Cardiac muscle cell (in vitro differentiated cells and primary cell): ENCODE results near the gene GAST. TPM values are rescaled to one million over a fixed set of nuclear protein-coding genes. Genes with fewer than 3 reads are reported as not detected.

Source experiments
- DNase-seq, 2 donors: peaks; one replicate each; pipeline versions ENCODE4 v3.0.0 to v3.0.0-alpha.2; 2010 to 2017; ENCODE audit warnings: low read depth in 1 of 2, low spot score in 1 of 2
- H3K27ac ChIP-seq: fragments of 200-600 bp; sonication (generic); 2 replicates; pipeline ENCODE4 v1.5.1; 2016
- H3K27me3 ChIP-seq: fragments of 200-600 bp; sonication (generic); 2 replicates; pipeline ENCODE4 v1.6.0; 2016; ENCODE audit warnings: control low read depth
- H3K36me3 ChIP-seq: fragments of 200-600 bp; sonication (generic); 2 replicates; pipeline ENCODE4 v1.5.1; 2016; ENCODE audit warnings: control low read depth
- H3K4me1 ChIP-seq: fragments of 200-600 bp; sonication (generic); 2 replicates; pipeline ENCODE4 v1.8.1; 2017; ENCODE audit warnings: low read depth, mild to moderate bottlenecking, mixed run types
- H3K4me3 ChIP-seq: fragments of 200-600 bp; sonication (generic); 2 replicates; pipeline ENCODE4 v1.5.1; 2016; ENCODE audit warnings: mild to moderate bottlenecking
- H3K9me3 ChIP-seq: fragments of 200-600 bp; sonication (generic); 2 replicates; pipeline ENCODE4 v1.5.1; 2017; ENCODE audit warnings: low read depth, mild to moderate bottlenecking, control low read depth
- CTCF ChIP-seq: IDR thresholded peaks from 2 replicates; pipeline ENCODE4 v1.5.1; 2012; ENCODE audit warnings: low read depth, mild to moderate bottlenecking, low read length
- polyA plus RNA-seq: library from polyadenylated mRNA; unstranded; fragments of >200 nt; fragmentation: Nextera tagmentation; extraction: Ambion mirVana; gene quantifications from 2 replicates; pipeline ENCODE4 v1.2.1, GENCODE V29; 2016
- total RNA-seq: library from RNA; depleted of rRNA; stranded (reverse); fragments of >200 nt; gene quantifications from 2 replicates; pipeline ENCODE4 v1.2.3, GENCODE V29; 2016

Gene GAST
- total and polyA plus RNA-seq, 2 experiments from 2014 or later, result not detected

DNA sequence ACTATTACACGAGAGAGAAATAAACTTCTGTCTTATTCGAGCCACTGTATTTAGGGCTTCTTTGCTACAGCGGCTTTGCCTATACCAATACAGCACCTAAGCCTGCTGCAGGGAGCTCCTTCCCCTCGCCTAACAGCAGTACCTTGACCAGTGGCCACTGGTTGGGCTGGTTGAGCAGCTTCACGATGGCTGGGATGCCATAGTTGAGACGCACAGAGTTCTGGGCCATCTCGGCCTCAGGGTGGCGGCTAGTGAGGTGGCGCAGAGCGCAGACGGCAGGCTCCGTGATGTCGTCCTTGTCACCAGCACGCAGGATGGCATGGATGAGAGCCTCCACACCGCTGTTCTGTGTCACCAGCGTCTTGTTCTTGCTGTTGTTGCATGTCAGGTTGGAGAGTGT is 50.7 kb downstream of the GAST start:
- DNase-seq, result no peak
- no peak overlapping the region for H3K27ac ChIP-seq
- H3K4me1 ChIP-seq, result no peaks in the 10 kb centered on the region
- no peaks in the 10 kb centered on the region for H3K27me3 ChIP-seq
- peaks cover 77% of the 10 kb centered on the region for H3K36me3 ChIP-seq
- no peak overlapping the region for H3K4me3 ChIP-seq
- no peaks in the 10 kb centered on the region for H3K9me3 ChIP-seq
- TF ChIP-seq CTCF, result no peak

DNA sequence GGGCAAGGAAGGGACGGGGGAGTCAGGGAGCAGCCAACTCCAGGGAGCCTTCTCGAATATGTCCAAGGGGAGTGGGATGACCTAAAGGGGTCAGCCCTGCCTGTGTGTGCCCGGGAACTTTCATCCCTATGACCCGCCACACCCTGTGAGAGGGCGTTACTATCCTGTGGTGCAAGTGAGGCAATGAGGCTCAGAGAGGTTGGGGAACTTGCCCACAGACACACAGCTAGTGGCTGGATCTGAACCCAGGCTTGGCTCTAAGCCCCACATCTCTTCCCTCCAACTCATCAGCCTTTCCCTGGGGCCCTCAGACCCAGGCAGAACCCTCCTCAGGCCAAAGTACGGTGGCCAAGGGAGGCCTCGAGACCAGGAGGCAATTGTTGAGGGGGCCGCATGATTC is 51.2 kb downstream of the GAST start:
- H3K4me3 ChIP-seq, result no peak overlapping the region
- H3K27me3 ChIP-seq, result no peaks in the 10 kb centered on the region
- H3K36me3 ChIP-seq, result peaks cover 76% of the 10 kb centered on the region
- no peaks in the 10 kb centered on the region for H3K9me3 ChIP-seq
- no peak overlapping the region for H3K27ac ChIP-seq
- no peak for TF ChIP-seq CTCF
- no peak for DNase-seq
- H3K4me1 ChIP-seq, result no peaks in the 10 kb centered on the region

Other genes starting within 250 kb of the GAST start
- gene KRT32, start 244.9 kb upstream of the GAST start, total RNA-seq, result not detected in 2 replicates
- gene KRT32, start 244.9 kb upstream of the GAST start, polyA plus RNA-seq, result not detected in 2 replicates
- not detected in 2 replicates for gene KRT35, start 231.2 kb upstream of the GAST start, total RNA-seq
- gene KRT35, start 231.2 kb upstream of the GAST start, polyA plus RNA-seq, result not detected in 2 replicates
- gene KRT36, start 222.4 kb upstream of the GAST start, total RNA-seq, result not detected in 2 replicates
- not detected in 2 replicates for gene KRT36, start 222.4 kb upstream of the GAST start, polyA plus RNA-seq
- not detected in 2 replicates for gene KRT13, start 206.7 kb upstream of the GAST start, total RNA-seq
- gene KRT13, start 206.7 kb upstream of the GAST start, polyA plus RNA-seq, result not detected in 2 replicates
- gene KRT15, start 193.4 kb upstream of the GAST start, total RNA-seq, result 0.09 and 0.28 TPM in 2 replicates
- gene KRT15, start 193.4 kb upstream of the GAST start, polyA plus RNA-seq, result 0.15 TPM in 1 of 2 replicates, not detected in the other
- 303 and 522 TPM in 2 replicates for gene KRT19, start 184.0 kb upstream of the GAST start, total RNA-seq
- 270 and 501 TPM in 2 replicates for gene KRT19, start 184.0 kb upstream of the GAST start, polyA plus RNA-seq
- not detected in 2 replicates for gene KRT9, start 140.3 kb upstream of the GAST start, total RNA-seq
- gene KRT9, start 140.3 kb upstream of the GAST start, polyA plus RNA-seq, result not detected in 2 replicates
- not detected in 2 replicates for gene KRT14, start 125.4 kb upstream of the GAST start, total RNA-seq
- 0.20 TPM in 1 of 2 replicates, not detected in the other for gene KRT14, start 125.4 kb upstream of the GAST start, polyA plus RNA-seq
- gene KRT16, start 99.6 kb upstream of the GAST start, total RNA-seq, result not detected in 2 replicates
- gene KRT16, start 99.6 kb upstream of the GAST start, polyA plus RNA-seq, result 0.16 TPM in 1 of 2 replicates, not detected in the other
- gene KRT17, start 87.8 kb upstream of the GAST start, total RNA-seq, result not detected in 2 replicates
- 1.2 TPM in 1 of 2 replicates, not detected in the other for gene KRT17, start 87.8 kb upstream of the GAST start, polyA plus RNA-seq
- gene EIF1, start 23.4 kb upstream of the GAST start, total RNA-seq, result 153 and 285 TPM in 2 replicates
- 726 and 784 TPM in 2 replicates for gene EIF1, start 23.4 kb upstream of the GAST start, polyA plus RNA-seq
- 0.98 and 1.8 TPM in 2 replicates for gene HAP1, start 22.3 kb downstream of the GAST start, total RNA-seq
- gene HAP1, start 22.3 kb downstream of the GAST start, polyA plus RNA-seq, result 0.80 and 2.1 TPM in 2 replicates
- gene JUP, start 74.4 kb downstream of the GAST start, total RNA-seq, result 296 and 359 TPM in 2 replicates
- gene JUP, start 74.4 kb downstream of the GAST start, polyA plus RNA-seq, result 160 and 206 TPM in 2 replicates
- gene P3H4, start 99.6 kb downstream of the GAST start, total RNA-seq, result 118 and 153 TPM in 2 replicates
- gene P3H4, start 99.6 kb downstream of the GAST start, polyA plus RNA-seq, result 137 and 138 TPM in 2 replicates
- 265 and 336 TPM in 2 replicates for gene FKBP10, start 100.7 kb downstream of the GAST start, total RNA-seq
- gene FKBP10, start 100.7 kb downstream of the GAST start, polyA plus RNA-seq, result 113 and 165 TPM in 2 replicates
- 164 and 190 TPM in 2 replicates for gene NT5C3B, start 123.9 kb downstream of the GAST start, total RNA-seq
- 221 and 222 TPM in 2 replicates for gene NT5C3B, start 123.9 kb downstream of the GAST start, polyA plus RNA-seq
- gene KLHL10, start 125.5 kb downstream of the GAST start, total RNA-seq, result 0.36 TPM in 1 of 2 replicates, not detected in the other
- 0.14 TPM in 1 of 2 replicates, not detected in the other for gene KLHL10, start 125.5 kb downstream of the GAST start, polyA plus RNA-seq
- gene KLHL11, start 153.1 kb downstream of the GAST start, total RNA-seq, result 26.5 and 29.2 TPM in 2 replicates
- 21.3 and 22.6 TPM in 2 replicates for gene KLHL11, start 153.1 kb downstream of the GAST start, polyA plus RNA-seq
- gene ACLY, start 206.6 kb downstream of the GAST start, total RNA-seq, result 96.3 and 155 TPM in 2 replicates
- 71.5 and 89.2 TPM in 2 replicates for gene ACLY, start 206.6 kb downstream of the GAST start, polyA plus RNA-seq
- gene ODAD4, start 218.3 kb downstream of the GAST start, total RNA-seq, result 2.6 and 4.5 TPM in 2 replicates
- 3.2 and 8.0 TPM in 2 replicates for gene ODAD4, start 218.3 kb downstream of the GAST start, polyA plus RNA-seq